Renal cortical epithelial cell (primary cell): ENCODE measurements around the gene INPP4A. TPM values are rescaled to one million over a fixed set of nuclear protein-coding genes. Genes with fewer than 3 reads are reported as not detected.

Source experiments
- DNase-seq: peaks from one replicate; pipeline ENCODE4 v3.0.0-alpha.2; 2011; ENCODE audit warnings: low read depth
- total RNA-seq: library from RNA; depleted of rRNA; stranded (reverse); fragments of >200 nt; gene quantifications from 2 replicates; pipeline ENCODE4 v1.2.3, GENCODE V29; 2014

The INPP4A gene
- total RNA-seq, 1 donor from 2014 or later = 30.9 TPM

GRCh38 chr2:98634406-98635092 lies 189.9 kb downstream of the INPP4A start:
- DNase-seq = no peak

GRCh38 chr2:98637401-98638147 lies 192.9 kb downstream of the INPP4A start:
- DNase-seq = no peak

DNA sequence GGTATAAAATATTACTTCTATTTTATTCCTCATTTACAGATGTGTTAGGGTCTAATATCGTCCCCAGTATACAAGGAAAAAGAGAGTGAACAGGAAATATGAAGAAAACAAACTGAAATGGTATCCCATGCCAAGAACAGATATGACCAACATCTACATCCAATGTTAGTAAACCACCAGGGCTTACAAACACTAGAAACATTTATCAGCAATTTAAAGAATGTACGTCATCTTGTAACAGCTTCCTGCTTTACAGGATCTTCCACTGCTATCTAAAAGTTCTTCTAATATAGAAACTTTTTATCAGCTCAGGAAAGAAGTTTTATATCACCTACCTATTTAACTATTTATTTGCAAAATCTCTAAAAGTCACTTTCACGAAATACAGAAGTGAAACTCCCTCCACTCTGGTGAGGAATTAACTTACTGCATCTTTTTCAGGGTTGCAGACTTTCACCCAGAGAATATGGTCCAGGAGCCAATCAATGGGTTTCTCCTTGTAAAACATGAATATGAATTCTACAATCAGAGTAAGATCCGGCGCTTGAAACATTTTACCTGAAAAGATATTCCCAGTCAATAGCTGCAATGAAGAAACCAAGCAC lies 198.9 kb downstream of the INPP4A start:
- no peak for DNase-seq

Other genes starting within 250 kb of the INPP4A start
- gene CNGA3, start 98.4 kb upstream of the INPP4A start, total RNA-seq = not detected in 2 replicates
- 24.7 and 51.8 TPM in 2 replicates for gene COA5, start 163.7 kb downstream of the INPP4A start, total RNA-seq
- gene UNC50, start 163.7 kb downstream of the INPP4A start, total RNA-seq = 42.5 and 68.1 TPM in 2 replicates